HG03060 (cell line): ENCODE results near the gene GRM5.
A peak's percentile ranks its signal among the peaks of the same experiment; 100 is the strongest.
"Not testable (repeated sequence)": the region's sequence is repeated elsewhere in the genome, so short reads cannot be mapped to it uniquely, and the experiment has no call there.

Experiments used
- ATAC-seq: cut with Tn5 transposase; IDR thresholded peaks from one replicate; pipeline ENCODE4 v1.9.1; 2021; ENCODE audit warnings: low read depth, moderate number of reproducible peaks; ENCODE audit not compliant: unreplicated experiment

GRM5 gene

GRCh38 chr11:88555018-88555828 lies 510.6 kb downstream of the GRM5 start:
- no peak for ATAC-seq

- no peak for ATAC-seq
Observed at GRCh38 chr11:88553204-88553603, 512.6 kb downstream of the GRM5 start.

GRCh38 chr11:88552379-88553062 lies 513.3 kb downstream of the GRM5 start:
- peak; percentile 77 for ATAC-seq

GRCh38 chr11:88544656-88545280 lies 521.0 kb downstream of the GRM5 start:
- no peak for ATAC-seq

GRCh38 chr11:88543902-88544655 lies 521.7 kb downstream of the GRM5 start:
- peak; percentile 99 for ATAC-seq

- ATAC-seq, result no peak
Observed at GRCh38 chr11:88541006-88541405, 524.8 kb downstream of the GRM5 start.

- no peak for ATAC-seq
Observed at GRCh38 chr11:88538098-88538497, 527.7 kb downstream of the GRM5 start.

- no peak for ATAC-seq
Observed at GRCh38 chr11:88537613-88538012, 528.2 kb downstream of the GRM5 start.

- no peak for ATAC-seq
Observed at GRCh38 chr11:88536616-88537265, 529.0 kb downstream of the GRM5 start.

- ATAC-seq, result peak; percentile 85
Observed at GRCh38 chr11:88535916-88536547, 529.8 kb downstream of the GRM5 start.

GRCh38 chr11:88535266-88535665 lies 530.5 kb downstream of the GRM5 start:
- no peak for ATAC-seq

- not testable (repeated sequence) for ATAC-seq
Observed at GRCh38 chr11:88534706-88535105, 531.1 kb downstream of the GRM5 start.

GRCh38 chr11:88534185-88534584 lies 531.6 kb downstream of the GRM5 start:
- ATAC-seq, result no peak

GRCh38 chr11:88533001-88533400 lies 532.8 kb downstream of the GRM5 start:
- ATAC-seq, result no peak

- ATAC-seq, result no peak
Observed at GRCh38 chr11:88531831-88532230, 534.0 kb downstream of the GRM5 start.

GRCh38 chr11:88529426-88529825 lies 536.4 kb downstream of the GRM5 start:
- ATAC-seq, result no peak

- ATAC-seq, result no peak
Observed at GRCh38 chr11:88523386-88524071, 542.3 kb downstream of the GRM5 start.

- no peak for ATAC-seq
Observed at GRCh38 chr11:88522624-88523385, 543.0 kb downstream of the GRM5 start.
